Activated naive CD8-positive, alpha-beta T cell treated with anti-CD3 and anti-CD28 coated beads, Interleukin-2, amount 50 U/mL, for 24 hours (primary cell): ENCODE results near the gene KRTAP1-1.
"Not testable (repeated sequence)": the region's sequence is repeated elsewhere in the genome, so short reads cannot be mapped to it uniquely, and the experiment has no call there.

Source experiments
- ATAC-seq: fragments of 150-1000 bp; cut with Tn5 transposase; one replicate; pipeline ENCODE4 v1.10.0; 2021
- DNase-seq: peaks from one replicate; pipeline ENCODE4 v3.0.0; 2021
- H3K27ac Mint-ChIP-seq: one replicate; pipeline ENCODE4 v1.8.0; 2021; ENCODE audit warnings: mild to moderate bottlenecking, mixed read lengths
- H3K27me3 Mint-ChIP-seq: one replicate; pipeline ENCODE4 v1.8.0; 2021; ENCODE audit warnings: mixed read lengths
- H3K36me3 Mint-ChIP-seq: one replicate; pipeline ENCODE4 v1.8.0; 2021; ENCODE audit warnings: low read depth, mixed read lengths
- H3K4me1 Mint-ChIP-seq: one replicate; pipeline ENCODE4 v1.8.0; 2021; ENCODE audit warnings: mixed read lengths
- H3K4me3 Mint-ChIP-seq: one replicate; pipeline ENCODE4 v1.8.0; 2021; ENCODE audit warnings: mild to moderate bottlenecking, moderate library complexity, mixed read lengths
- H3K9me3 Mint-ChIP-seq: one replicate; pipeline ENCODE4 v1.8.0; 2021; ENCODE audit warnings: mixed read lengths

The KRTAP1-1 gene

GRCh38 chr17:41037853-41038350, 3.3 kb downstream of the KRTAP1-1 start:
- no peaks in the 10 kb centered on the region for H3K27me3 Mint-ChIP-seq

DNA sequence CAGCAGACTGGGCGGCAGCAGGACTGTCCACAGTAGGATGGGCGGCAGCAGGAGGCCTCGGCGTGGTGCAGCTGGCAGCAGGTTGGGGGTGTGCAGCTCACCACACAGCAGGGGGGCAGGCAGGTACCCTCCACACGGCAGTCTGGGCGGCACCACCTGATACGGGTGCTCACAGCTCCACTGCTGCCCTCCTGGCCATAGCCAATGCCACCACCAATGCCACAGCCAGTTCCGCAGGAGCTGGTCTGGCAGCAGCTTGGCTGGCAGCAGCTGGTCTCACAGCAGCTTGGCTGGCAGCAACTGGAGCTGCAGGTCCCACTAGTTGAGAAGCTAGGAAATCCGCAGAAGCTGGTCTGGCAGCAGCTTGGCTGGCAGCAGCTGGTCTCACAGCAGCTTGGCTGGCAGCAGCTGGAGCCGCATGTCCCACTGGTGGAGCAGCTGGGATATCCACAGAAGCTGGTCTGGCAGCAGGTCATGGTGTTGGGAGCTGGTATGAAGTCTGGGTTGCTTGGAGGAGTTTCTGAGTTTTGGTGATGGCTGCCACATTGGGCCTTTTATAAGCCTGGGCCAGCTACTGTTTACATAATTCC, 6.8 kb downstream of the KRTAP1-1 start, which contains the start of gene KRTAP1-3:
TSS of gene KRTAP1-3 (minus strand) at position 529 of the 590 bp plus-strand sequence. CDS start at position 476, 53 bp downstream.
- not testable (repeated sequence) for H3K36me3 Mint-ChIP-seq, DNase-seq, ATAC-seq, H3K27ac Mint-ChIP-seq, H3K9me3 Mint-ChIP-seq, H3K4me3 Mint-ChIP-seq, H3K4me1 Mint-ChIP-seq, H3K27me3 Mint-ChIP-seq

More at GRCh38 chr17:41037853-41038350, 3.3 kb downstream of the KRTAP1-1 start:
- ATAC-seq (no peak), DNase-seq (no peak)
- peaks cover 5% of the 10 kb centered on the region for H3K9me3 Mint-ChIP-seq
- no peak overlapping the region for H3K4me3 Mint-ChIP-seq
- no peaks in the 10 kb centered on the region for H3K36me3 Mint-ChIP-seq
- H3K27ac Mint-ChIP-seq = no peak overlapping the region
- H3K4me1 Mint-ChIP-seq = no peaks in the 10 kb centered on the region

GRCh38 chr17:41029633-41030245, 11.5 kb downstream of the KRTAP1-1 start, which contains the start of gene KRTAP1-4:
Gene KRTAP1-4 (minus strand): TSS chr17:41030195. CDS start chr17:41030078, 117 bp downstream.
- no peak within 1 kb of the TSS for H3K4me3 Mint-ChIP-seq
- H3K4me1 Mint-ChIP-seq = no peaks in the 10 kb centered on the region
- no peaks in the 10 kb centered on the region for H3K9me3 Mint-ChIP-seq
- ATAC-seq (no peak), DNase-seq (no peak)
- H3K27ac Mint-ChIP-seq = no peak within 1 kb of the TSS
- no peaks in the 10 kb centered on the region for H3K36me3 Mint-ChIP-seq
- peaks cover 19% of the 10 kb centered on the region for H3K27me3 Mint-ChIP-seq

- Mint-ChIP-seq H3K27me3 (peaks cover 21% of the 10 kb centered on the region), H3K27ac (no peak within 1 kb of the TSS), H3K4me1 (no peaks in the 10 kb centered on the region), H3K36me3 (no peaks in the 10 kb centered on the region), H3K9me3 (no peaks in the 10 kb centered on the region), H3K4me3 (no peak within 1 kb of the TSS)
- ATAC-seq = no peak
- DNase-seq = no peak
These were observed 14.4 kb downstream of the KRTAP1-1 start, which contains the start of gene KRTAP1-5 for GRCh38 chr17:41026715-41027471. Gene KRTAP1-5 (minus strand): TSS chr17:41027208. CDS start chr17:41027155, 53 bp downstream.

GRCh38 chr17:41024697-41025096, 16.6 kb downstream of the KRTAP1-1 start:
- H3K4me1 Mint-ChIP-seq = no peaks in the 10 kb centered on the region
- H3K9me3 Mint-ChIP-seq = no peaks in the 10 kb centered on the region
- H3K4me3 Mint-ChIP-seq = no peak overlapping the region
- DNase-seq = no peak
- H3K36me3 Mint-ChIP-seq = no peaks in the 10 kb centered on the region
- ATAC-seq = no peak
- H3K27ac Mint-ChIP-seq = no peak overlapping the region
- peaks cover 14% of the 10 kb centered on the region for H3K27me3 Mint-ChIP-seq

- Mint-ChIP-seq H3K27me3 (peaks cover 1% of the 10 kb centered on the region), H3K27ac (no peak overlapping the region), H3K36me3 (no peaks in the 10 kb centered on the region), H3K9me3 (no peaks in the 10 kb centered on the region), H3K4me3 (no peak overlapping the region), H3K4me1 (no peaks in the 10 kb centered on the region)
- ATAC-seq (no peak), DNase-seq (no peak)
These were observed 20.9 kb downstream of the KRTAP1-1 start for GRCh38 chr17:41020336-41020735.

DNA sequence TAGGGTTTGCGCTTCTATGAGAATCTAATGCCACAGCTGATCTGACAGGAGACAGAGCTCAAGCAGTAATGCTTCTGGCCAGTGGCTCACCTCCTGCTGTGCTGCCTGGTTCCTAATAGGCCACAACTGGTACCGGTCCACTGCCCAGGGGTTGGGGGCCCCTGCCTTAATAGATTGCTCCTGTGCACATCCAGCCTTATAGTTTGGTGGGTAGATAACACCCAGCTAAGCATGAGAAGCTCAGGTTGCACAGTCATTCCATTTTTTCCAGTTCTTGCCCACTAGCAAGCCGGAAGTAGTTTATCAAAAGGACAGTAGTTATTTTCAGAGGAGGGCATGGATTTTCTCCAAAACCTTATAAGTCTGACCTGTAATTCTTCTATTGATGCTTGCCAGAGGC, 21.8 kb downstream of the KRTAP1-1 start:
- ATAC-seq (no peak), DNase-seq (no peak)
- no peak overlapping the region for H3K4me3 Mint-ChIP-seq
- no peaks in the 10 kb centered on the region for H3K36me3 Mint-ChIP-seq
- no peaks in the 10 kb centered on the region for H3K9me3 Mint-ChIP-seq
- H3K27me3 Mint-ChIP-seq = peaks cover 1% of the 10 kb centered on the region
- H3K4me1 Mint-ChIP-seq = no peaks in the 10 kb centered on the region
- H3K27ac Mint-ChIP-seq = no peak overlapping the region

- no peak overlapping the region for H3K4me3 Mint-ChIP-seq
- no peaks in the 10 kb centered on the region for H3K36me3 Mint-ChIP-seq
- H3K27ac Mint-ChIP-seq = no peak overlapping the region
- ATAC-seq (no peak), DNase-seq (no peak)
- H3K9me3 Mint-ChIP-seq = no peaks in the 10 kb centered on the region
- H3K4me1 Mint-ChIP-seq = no peaks in the 10 kb centered on the region
- H3K27me3 Mint-ChIP-seq = peaks cover 1% of the 10 kb centered on the region
These were observed 22.7 kb downstream of the KRTAP1-1 start for GRCh38 chr17:41018541-41018940.

DNA sequence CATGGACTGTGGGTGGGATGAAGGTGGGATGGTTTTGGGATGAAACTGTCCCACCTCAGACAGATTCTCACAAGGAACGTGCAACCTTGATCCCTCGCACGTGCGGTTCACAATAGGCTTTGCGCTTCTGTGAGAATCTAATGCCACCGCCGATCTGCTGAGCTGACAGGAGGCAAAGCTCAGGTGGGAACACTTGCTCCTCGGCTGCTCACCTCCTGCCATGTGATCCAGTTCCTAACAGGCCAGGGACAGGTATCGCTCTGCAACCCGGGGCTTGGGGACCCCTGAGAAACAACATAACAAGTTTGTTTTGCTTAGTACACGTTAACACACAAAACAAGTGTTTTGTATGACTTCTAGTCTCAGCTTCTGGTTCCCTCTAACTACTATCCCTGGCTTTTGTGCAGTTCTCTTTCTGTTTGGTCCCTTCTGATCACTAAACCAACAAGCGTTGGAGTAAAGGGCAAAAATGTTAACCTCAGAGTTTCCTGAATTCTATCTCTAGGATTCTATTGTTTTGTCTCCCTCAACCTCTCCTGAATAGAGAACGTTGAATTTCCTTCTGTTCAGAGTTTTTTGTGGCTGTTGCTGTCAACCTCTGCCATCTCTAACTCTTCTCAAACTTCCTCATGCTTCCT, 24.6 kb downstream of the KRTAP1-1 start:
- Mint-ChIP-seq H3K27ac (no peak overlapping the region), H3K4me3 (no peak overlapping the region), H3K27me3 (no peaks in the 10 kb centered on the region), H3K4me1 (no peaks in the 10 kb centered on the region), H3K36me3 (no peaks in the 10 kb centered on the region), H3K9me3 (no peaks in the 10 kb centered on the region)
- DNase-seq (no peak), ATAC-seq (no peak)

DNA sequence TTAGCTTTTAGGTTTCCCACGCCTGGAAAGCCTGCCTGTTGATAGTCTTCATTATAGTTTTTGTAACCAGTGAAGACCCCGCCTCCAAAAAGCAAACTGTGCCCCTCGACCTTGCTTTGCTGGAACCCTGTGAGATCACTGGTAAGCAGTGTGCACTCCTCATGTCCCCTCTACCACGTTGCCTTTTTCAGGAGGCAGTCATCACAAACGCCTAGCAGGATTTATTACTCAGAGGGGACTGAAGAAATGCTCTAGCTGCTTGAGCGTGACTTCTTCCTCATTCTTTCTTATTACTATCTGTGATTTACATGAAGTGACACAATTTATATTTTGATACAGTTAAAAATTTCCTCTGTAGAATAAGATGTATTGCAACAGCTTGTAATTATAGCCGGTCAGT, 25.8 kb downstream of the KRTAP1-1 start:
- H3K27me3 Mint-ChIP-seq = no peaks in the 10 kb centered on the region
- no peak overlapping the region for H3K27ac Mint-ChIP-seq
- H3K36me3 Mint-ChIP-seq = no peaks in the 10 kb centered on the region
- DNase-seq (no peak), ATAC-seq (no peak)
- no peak overlapping the region for H3K4me3 Mint-ChIP-seq
- H3K4me1 Mint-ChIP-seq = no peaks in the 10 kb centered on the region
- no peaks in the 10 kb centered on the region for H3K9me3 Mint-ChIP-seq

DNA sequence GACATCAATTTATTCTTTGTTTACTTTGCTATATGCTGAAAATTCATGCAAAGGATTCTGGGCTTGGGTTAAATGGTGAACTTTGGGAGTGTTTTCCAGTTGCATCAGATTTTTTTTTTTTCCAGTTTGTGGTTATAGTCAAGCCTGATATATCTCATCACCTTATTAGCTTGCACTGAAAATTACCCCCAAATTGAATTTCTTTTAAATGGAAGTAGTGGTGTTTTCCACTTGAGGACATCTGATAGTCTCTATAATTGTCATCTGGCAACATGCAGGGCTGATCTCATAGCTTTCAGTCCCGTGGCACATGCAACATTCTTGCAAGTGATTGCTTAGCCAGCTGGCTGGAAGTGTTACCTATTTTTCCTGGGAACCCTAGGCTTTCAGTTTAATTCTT, 27.6 kb downstream of the KRTAP1-1 start:
- DNase-seq (no peak), ATAC-seq (no peak)
- H3K4me1 Mint-ChIP-seq = no peaks in the 10 kb centered on the region
- no peaks in the 10 kb centered on the region for H3K36me3 Mint-ChIP-seq
- H3K27me3 Mint-ChIP-seq = no peaks in the 10 kb centered on the region
- no peak overlapping the region for H3K27ac Mint-ChIP-seq
- H3K9me3 Mint-ChIP-seq = no peaks in the 10 kb centered on the region
- H3K4me3 Mint-ChIP-seq = no peak overlapping the region

- ATAC-seq = no peak
- Mint-ChIP-seq H3K4me1 (no peaks in the 10 kb centered on the region), H3K4me3 (no peak overlapping the region)
These were observed 28.1 kb downstream of the KRTAP1-1 start for GRCh38 chr17:41013181-41013580.

DNA sequence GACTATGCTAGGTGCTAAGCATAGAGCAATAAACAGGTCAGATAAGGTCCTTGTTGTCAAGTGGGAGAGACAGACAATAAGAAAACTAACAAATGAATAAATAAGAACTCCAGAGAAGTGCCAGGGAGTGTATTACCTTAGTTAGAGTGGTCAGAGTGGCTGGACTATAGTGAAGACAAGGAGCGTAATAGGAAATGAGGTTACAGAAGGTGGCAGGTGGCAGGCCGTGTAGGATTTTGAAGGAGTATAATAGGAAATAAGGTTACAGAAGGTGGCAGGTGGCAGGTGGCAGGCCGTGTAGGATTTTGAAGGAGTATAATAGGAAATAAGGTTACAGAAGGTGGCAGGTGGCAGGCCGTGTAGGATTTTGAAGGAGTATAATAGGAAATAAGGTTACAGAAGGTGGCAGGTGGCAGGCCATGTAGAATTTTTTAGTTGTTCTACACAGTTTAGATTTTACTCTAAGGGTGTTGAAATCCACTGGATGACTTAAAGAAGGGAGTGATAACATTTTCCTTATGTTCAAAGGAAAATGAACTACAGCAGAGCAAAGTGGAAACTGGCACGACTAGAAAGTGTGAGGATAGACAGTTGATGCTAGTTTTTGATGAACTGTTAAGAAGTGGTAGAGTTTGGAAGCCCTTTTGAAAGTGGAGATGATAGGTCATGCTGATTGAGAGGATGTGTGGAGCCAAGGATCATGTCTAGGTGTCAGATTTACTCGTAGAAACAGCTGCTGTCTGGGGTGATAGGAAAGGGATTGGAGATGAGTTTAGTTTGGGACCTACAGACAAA, 28.7 kb downstream of the KRTAP1-1 start:
- Mint-ChIP-seq H3K27ac (no peak overlapping the region), H3K4me1 (no peaks in the 10 kb centered on the region), H3K4me3 (no peak overlapping the region), H3K9me3 (no peaks in the 10 kb centered on the region), H3K36me3 (no peaks in the 10 kb centered on the region), H3K27me3 (no peaks in the 10 kb centered on the region)
- ATAC-seq = no peak
- no peak for DNase-seq

More at GRCh38 chr17:41013181-41013580, 28.1 kb downstream of the KRTAP1-1 start:
- Mint-ChIP-seq H3K27me3 (no peaks in the 10 kb centered on the region), H3K9me3 (no peaks in the 10 kb centered on the region), H3K36me3 (no peaks in the 10 kb centered on the region), H3K27ac (no peak overlapping the region)
- no peak for DNase-seq

- Mint-ChIP-seq H3K27me3 (no peaks in the 10 kb centered on the region), H3K27ac (no peak overlapping the region), H3K9me3 (no peaks in the 10 kb centered on the region), H3K36me3 (no peaks in the 10 kb centered on the region), H3K4me1 (no peaks in the 10 kb centered on the region), H3K4me3 (no peak overlapping the region)
- DNase-seq (no peak), ATAC-seq (no peak)
These were observed 30.8 kb downstream of the KRTAP1-1 start for GRCh38 chr17:41010441-41010840.
